HCT116 (cell line): ENCODE data around the gene RASL11A. TPM values are rescaled to one million over a fixed set of nuclear protein-coding genes. Genes with fewer than 3 reads are reported as not detected.
"Not testable (repeated sequence)": the region's sequence is repeated elsewhere in the genome, so short reads cannot be mapped to it uniquely, and the experiment has no call there.

Experiments used
- ATAC-seq: fragments of 200-7000 bp; cut with Tn5 transposase; 2 replicates; pipeline ENCODE4 v1.9.1; 2020; ENCODE audit warnings: mild to moderate bottlenecking, moderate library complexity
- BruUV-seq: library from RNA; stranded (reverse); fragments of 400-500 nt; replicated peaks from 2 replicates; lab custom pipeline; 2021; lab: Mats Ljungman, UMichigan
- CTCF ChIA-PET: fragments of 300-600 bp; sonication (Branson Sonifier 250); formaldehyde crosslinking; loops from one replicate; lab custom pipeline; 2021; ENCODE audit warnings: antibody characterized with exemption; lab: Charles Lee
- POLR2A ChIA-PET: fragments of 300-600, 350-600 bp; sonication (Branson Sonifier 250); formaldehyde crosslinking; loops from one replicate; lab custom pipeline; 2021; ENCODE audit warnings: antibody characterized with exemption; lab: Charles Lee
- RAD21 ChIA-PET, 2 experiments: fragments of 300-600 bp; sonication (Branson Sonifier 250); formaldehyde crosslinking; loops; one replicate each; lab custom pipeline; 2023; ENCODE audit warnings: low total read pairs in 2 of 2; ENCODE audit not compliant: uncharacterized antibody in 2 of 2, unreplicated experiment in 2 of 2, low non-redundant PET in 1 of 2; lab: Charles Lee
- DNase-seq: peaks from one replicate; pipeline ENCODE4 v3.0.0-alpha.2; 2010; ENCODE audit warnings: low read depth, low spot score
- H2AFZ ChIP-seq: fragments of 200-600 bp; shearing (Covaris generic), sonication (generic); 2 replicates; pipeline ENCODE4 v1.6.1; 2017; ENCODE audit warnings: low read depth, mixed run types, mixed read lengths, antibody characterized with exemption, low read length; ENCODE audit not compliant: poor library complexity, severe bottlenecking
- H3K27ac ChIP-seq: 2 replicates; pipeline ENCODE4 v1.5.1; 2012; ENCODE audit warnings: low read depth, low read length
- H3K27me3 ChIP-seq: fragments of 200-600 bp; sonication (generic); 2 replicates; pipeline ENCODE4 v1.6.1; 2016; ENCODE audit warnings: mixed run types, low read length, mixed read lengths; ENCODE audit not compliant: insufficient read depth
- H3K36me3 ChIP-seq, 2 experiments: fragments of 200-500 bp in 1 of 2; fragments of 200-600 bp in 1 of 2; sonication (Bioruptor generic) in 1 of 2; sonication (generic) in 1 of 2; 2 replicates each; pipeline versions ENCODE4 v1.5.1 to v1.6.1; 2014 to 2016; ENCODE audit warnings: low read length in 2 of 2, inconsistent platforms in 1 of 2, mixed read lengths in 1 of 2, mixed run types in 1 of 2; ENCODE audit not compliant: insufficient read depth in 2 of 2, control insufficient read depth in 1 of 2
- H3K4me1 ChIP-seq, 2 experiments: fragments of 200-600 bp in 1 of 2; sonication (generic) in 1 of 2; 2 replicates each; pipeline versions ENCODE4 v1.5.1 to v1.6.1; 2012 to 2017; ENCODE audit warnings: low read length in 2 of 2, inconsistent platforms in 1 of 2, mild to moderate bottlenecking in 1 of 2, mixed read lengths in 1 of 2, mixed run types in 1 of 2, moderate library complexity in 1 of 2; ENCODE audit not compliant: insufficient read depth in 2 of 2, control insufficient read depth in 1 of 2
- H3K4me2 ChIP-seq: fragments of 200-600 bp; sonication (generic); 2 replicates; pipeline ENCODE4 v1.6.1; 2017; ENCODE audit warnings: mixed run types, low read length, mixed read lengths
- H3K4me3 ChIP-seq, 2 experiments: fragments of 200-600 bp in 1 of 2; sonication (generic) in 1 of 2; replicated peaks in 1 of 2; 2 replicates each; pipeline ENCODE4 v1.5.1; 2011 to 2016; ENCODE audit warnings: low read length in 2 of 2, control low read depth in 1 of 2, low read depth in 1 of 2, mild to moderate bottlenecking in 1 of 2, mixed read lengths in 1 of 2, mixed run types in 1 of 2
- H3K79me2 ChIP-seq: fragments of 200-600 bp; sonication (generic); 2 replicates; pipeline ENCODE4 v1.6.1; 2017; ENCODE audit warnings: mild to moderate bottlenecking, mixed run types, low read length, moderate library complexity, mixed read lengths; ENCODE audit not compliant: insufficient read depth
- H3K9ac ChIP-seq: fragments of 200-600 bp; sonication (generic); 2 replicates; pipeline ENCODE4 v1.6.1; 2016; ENCODE audit warnings: low read length, mixed read lengths
- H3K9me2 ChIP-seq: fragments of 200-600 bp; sonication (generic), shearing (Covaris generic); 2 replicates; pipeline ENCODE4 v1.6.1; 2017; ENCODE audit warnings: mixed run types, mild to moderate bottlenecking, moderate library complexity; ENCODE audit not compliant: insufficient read depth
- H3K9me3 ChIP-seq, 2 experiments: fragments of 200-500 bp in 1 of 2; fragments of 200-600 bp in 1 of 2; sonication (Bioruptor generic) in 1 of 2; sonication (generic) in 1 of 2; 2 replicates each; pipeline ENCODE4 v1.6.1; 2014 to 2017; ENCODE audit warnings: low read length in 2 of 2, mixed read lengths in 2 of 2, inconsistent platforms in 1 of 2, low read depth in 1 of 2, mild to moderate bottlenecking in 1 of 2, mixed run types in 1 of 2, moderate library complexity in 1 of 2; ENCODE audit not compliant: control insufficient read depth in 1 of 2, insufficient read depth in 1 of 2
- H4K20me1 ChIP-seq: fragments of 200-600 bp; sonication (generic), shearing (Covaris generic); 2 replicates; pipeline ENCODE4 v1.6.1; 2017; ENCODE audit warnings: mixed run types, mild to moderate bottlenecking, moderate library complexity; ENCODE audit not compliant: insufficient read depth
- CBX3 ChIP-seq: IDR thresholded peaks from 2 replicates; pipeline ENCODE4 v1.6.1; 2012; ENCODE audit warnings: low read depth
- EZH2phosphoT487 ChIP-seq: fragments of 200-600 bp; IDR thresholded peaks from 2 replicates; pipeline ENCODE4 v1.6.1; 2018; ENCODE audit warnings: antibody characterized with exemption, borderline replicate concordance
- JUND ChIP-seq: IDR thresholded peaks from 2 replicates; pipeline ENCODE4 v1.6.1; 2012
- RAD21 ChIP-seq: IDR thresholded peaks from 2 replicates; pipeline ENCODE4 v1.6.1; 2012; ENCODE audit warnings: low read depth, mild to moderate bottlenecking
- SIN3A ChIP-seq: IDR thresholded peaks from 2 replicates; pipeline ENCODE4 v1.6.1; 2012; ENCODE audit warnings: low read depth
- ZFX ChIP-seq: fragments of 450-650 bp; IDR thresholded peaks from 2 replicates; pipeline ENCODE4 v1.6.1; 2017
- intact Hi-C: fragments of 100-400 bp; cut with micrococcal nuclease; formaldehyde crosslinking; loops from 2 replicates; pipeline ENCODE4 v1.10.0; 2022
- total RNA-seq: library from RNA; stranded (reverse); gene quantifications from one replicate; pipeline ENCODE4 v1.2.1, GENCODE V29; 2021; ENCODE audit not compliant: unreplicated experiment

The RASL11A gene
- total RNA-seq, 1 experiment from 2014 or later = 5.0 TPM

- Histone ChIP-seq H3K9me2 (no peaks in the 10 kb centered on the region), H3K4me3 (no peak overlapping the region), H2AFZ (no peak overlapping the region), H3K9ac (no peak overlapping the region), H3K27ac (no peak overlapping the region), H3K4me1 (no peaks in the 10 kb centered on the region), H3K27me3 (no peaks in the 10 kb centered on the region), H3K9me3 (no peaks in the 10 kb centered on the region), H3K36me3 (no peaks in the 10 kb centered on the region), H3K79me2 (no peaks in the 10 kb centered on the region), H3K4me2 (no peak overlapping the region), H4K20me1 (no peaks in the 10 kb centered on the region)
- CTCF ChIA-PET = no interaction called here
- POLR2A ChIA-PET = no interaction called here
- no peak for TF ChIP-seq JUND
- no peak for TF ChIP-seq EZH2phosphoT487
- ATAC-seq (no peak), DNase-seq (no peak)
- intact Hi-C loops = no loop called here
- no TSS peak for BruUV-seq
- RAD21 ChIA-PET = no interaction called here
These were observed 25.9 kb downstream of the RASL11A start for GRCh38 chr13:27296496-27296895.

- no peak overlapping the region for H3K27ac ChIP-seq
- RAD21 ChIA-PET = interaction anchor here in 1 of 2 experiments (0.5 kb wide), 1 partner anchor 14 kb away, joined by 3 read pairs; no protein-coding TSS in a partner anchor
- TF ChIP-seq JUND (no peak), SIN3A (no peak), EZH2phosphoT487 (no peak), CBX3 (no peak), RAD21 (no peak), ZFX (no peak)
- TF ChIP-seq, all 23 proteins: peak for 0
- Histone ChIP-seq H3K4me2 (no peak overlapping the region), H3K9me3 (no peaks in the 10 kb centered on the region), H3K79me2 (no peaks in the 10 kb centered on the region), H3K4me1 (no peaks in the 10 kb centered on the region), H3K27me3 (no peaks in the 10 kb centered on the region), H2AFZ (no peak overlapping the region), H3K9me2 (no peaks in the 10 kb centered on the region), H3K4me3 (no peak overlapping the region), H3K9ac (no peak overlapping the region), H4K20me1 (no peaks in the 10 kb centered on the region), H3K36me3 (no peaks in the 10 kb centered on the region)
- ChIA-PET CTCF (interaction anchor here (0.6 kb wide), 1 partner anchor 40 kb away, joined by 3 read pairs; no protein-coding TSS in a partner anchor), POLR2A (no interaction called here)
- DNase-seq (no peak), ATAC-seq (no peak)
- BruUV-seq = no TSS peak
- intact Hi-C loops = no loop called here
These were observed 28.2 kb downstream of the RASL11A start for GRCh38 chr13:27298849-27299248.

GRCh38 chr13:27300406-27300805, 29.8 kb downstream of the RASL11A start:
- H3K4me2 ChIP-seq, H3K4me3 ChIP-seq, BruUV-seq, H4K20me1 ChIP-seq, POLR2A ChIA-PET, H3K36me3 ChIP-seq, H3K79me2 ChIP-seq, H3K27me3 ChIP-seq, ATAC-seq, H3K9me2 ChIP-seq, CTCF ChIA-PET, H3K9me3 ChIP-seq, RAD21 ChIA-PET, DNase-seq, H2AFZ ChIP-seq, intact Hi-C loops, H3K27ac ChIP-seq, H3K9ac ChIP-seq, H3K4me1 ChIP-seq: not testable (repeated sequence)
